Measurements from ENCODE around the gene PPCDC.

GRCh38 chr15:75016431-75016830 lies 7.0 kb upstream of the PPCDC start:
- TF ChIP-seq, protein P1, sequence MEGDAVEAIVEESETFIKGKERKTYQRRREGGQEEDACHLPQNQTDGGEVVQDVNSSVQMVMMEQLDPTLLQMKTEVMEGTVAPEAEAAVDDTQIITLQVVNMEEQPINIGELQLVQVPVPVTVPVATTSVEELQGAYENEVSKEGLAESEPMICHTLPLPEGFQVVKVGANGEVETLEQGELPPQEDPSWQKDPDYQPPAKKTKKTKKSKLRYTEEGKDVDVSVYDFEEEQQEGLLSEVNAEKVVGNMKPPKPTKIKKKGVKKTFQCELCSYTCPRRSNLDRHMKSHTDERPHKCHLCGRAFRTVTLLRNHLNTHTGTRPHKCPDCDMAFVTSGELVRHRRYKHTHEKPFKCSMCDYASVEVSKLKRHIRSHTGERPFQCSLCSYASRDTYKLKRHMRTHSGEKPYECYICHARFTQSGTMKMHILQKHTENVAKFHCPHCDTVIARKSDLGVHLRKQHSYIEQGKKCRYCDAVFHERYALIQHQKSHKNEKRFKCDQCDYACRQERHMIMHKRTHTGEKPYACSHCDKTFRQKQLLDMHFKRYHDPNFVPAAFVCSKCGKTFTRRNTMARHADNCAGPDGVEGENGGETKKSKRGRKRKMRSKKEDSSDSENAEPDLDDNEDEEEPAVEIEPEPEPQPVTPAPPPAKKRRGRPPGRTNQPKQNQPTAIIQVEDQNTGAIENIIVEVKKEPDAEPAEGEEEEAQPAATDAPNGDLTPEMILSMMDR (IDR thresholded peaks at IDR 0.05; ENCODE audit: low read length): no peak
- TF ChIP-seq EZH2 (optimal IDR thresholded peaks at IDR 0.05; ENCODE audit: low read depth, low read length) (no peak), EZH2phosphoT487 (IDR thresholded peaks at IDR 0.05; ENCODE audit: low read length) (no peak)

All from MM.1S (cell line).